Esophagus squamous epithelium (tissue), 5 donors: Measurements from ENCODE around the gene NDUFV3. TPM values are rescaled to one million over a fixed set of nuclear protein-coding genes. Genes with fewer than 3 reads are reported as not detected.
"Not testable (repeated sequence)": the region's sequence is repeated elsewhere in the genome, so short reads cannot be mapped to it uniquely, and the experiment has no call there.

Experiments used
- DNase-seq: peaks from one replicate; lab custom pipeline; 2025; lab: John Stamatoyannopoulos, UW
- H3K27ac ChIP-seq, 4 donors: fragments of 200-600 bp; sonication (generic); one replicate each; pipeline ENCODE4 v1.5.1; 2016 to 2019; ENCODE audit warnings: mild to moderate bottlenecking in 1 of 4
- H3K27me3 ChIP-seq, 4 donors: fragments of 200-600 bp; sonication (generic); 1 replicate in 3 of 4; 2 replicates in 1 of 4; pipeline versions ENCODE4 v1.5.1 to v1.6.0; 2017 to 2021; ENCODE audit warnings: antibody characterized with exemption in 1 of 4
- H3K36me3 ChIP-seq, 3 donors: fragments of 200-600 bp; sonication (generic); one replicate each; pipeline ENCODE4 v1.5.1; 2016 to 2019
- H3K4me1 ChIP-seq, 3 donors: fragments of 200-600 bp; sonication (generic); one replicate each; pipeline ENCODE4 v1.5.1; 2017 to 2019
- H3K4me3 ChIP-seq, 4 donors: fragments of 200-600 bp; sonication (generic); 1 replicate in 3 of 4; 2 replicates in 1 of 4; pipeline ENCODE4 v1.5.1; 2016 to 2019; ENCODE audit warnings: mild to moderate bottlenecking in 2 of 4, moderate library complexity in 1 of 4
- H3K9me3 ChIP-seq, 3 donors: fragments of 200-600 bp; sonication (generic); one replicate each; pipeline ENCODE4 v1.5.1; 2016 to 2019
- POLR2A ChIP-seq, 4 donors: fragments of 450-650 bp; IDR thresholded peaks; one replicate each; pipeline ENCODE4 v1.6.1; 2017; ENCODE audit warnings: antibody characterized with exemption in 4 of 4, mild to moderate bottlenecking in 4 of 4, moderate library complexity in 3 of 4
- WGBS, 2 donors: methylation state at CpG; one replicate each; pipeline ENCODE4 v1.1.5; 2018; 5-methylcytosine and 5-hydroxymethylcytosine counted together
- intact Hi-C: fragments of 100-400 bp; cut with DNase I; formaldehyde crosslinking; loops from one replicate; pipeline ENCODE4 v1.15.0; 2022
- total RNA-seq, 4 donors: library from RNA; depleted of rRNA; stranded (reverse); fragments of >200 nt; gene quantifications; one replicate each; pipeline ENCODE4 v1.1.0, GENCODE V29; 2016
- TF ChIP-seq, protein P1 (sequence below), 6 experiments: fragments of 450-650 bp in 4 of 6; fragments of 200-600 bp in 2 of 6; sonication (generic) in 2 of 6; IDR thresholded peaks; one replicate each; pipeline ENCODE4 v1.5.1; 2016 to 2019; ENCODE audit warnings: antibody characterized with exemption in 6 of 6, mild to moderate bottlenecking in 4 of 6, moderate library complexity in 4 of 6
- donor health status: DM: yes; HTN: yes; CAD: no.

The NDUFV3 gene
- total RNA-seq, 4 donors from 2014 or later, result 32.3 to 48.4 (median 38.0) TPM

DNA sequence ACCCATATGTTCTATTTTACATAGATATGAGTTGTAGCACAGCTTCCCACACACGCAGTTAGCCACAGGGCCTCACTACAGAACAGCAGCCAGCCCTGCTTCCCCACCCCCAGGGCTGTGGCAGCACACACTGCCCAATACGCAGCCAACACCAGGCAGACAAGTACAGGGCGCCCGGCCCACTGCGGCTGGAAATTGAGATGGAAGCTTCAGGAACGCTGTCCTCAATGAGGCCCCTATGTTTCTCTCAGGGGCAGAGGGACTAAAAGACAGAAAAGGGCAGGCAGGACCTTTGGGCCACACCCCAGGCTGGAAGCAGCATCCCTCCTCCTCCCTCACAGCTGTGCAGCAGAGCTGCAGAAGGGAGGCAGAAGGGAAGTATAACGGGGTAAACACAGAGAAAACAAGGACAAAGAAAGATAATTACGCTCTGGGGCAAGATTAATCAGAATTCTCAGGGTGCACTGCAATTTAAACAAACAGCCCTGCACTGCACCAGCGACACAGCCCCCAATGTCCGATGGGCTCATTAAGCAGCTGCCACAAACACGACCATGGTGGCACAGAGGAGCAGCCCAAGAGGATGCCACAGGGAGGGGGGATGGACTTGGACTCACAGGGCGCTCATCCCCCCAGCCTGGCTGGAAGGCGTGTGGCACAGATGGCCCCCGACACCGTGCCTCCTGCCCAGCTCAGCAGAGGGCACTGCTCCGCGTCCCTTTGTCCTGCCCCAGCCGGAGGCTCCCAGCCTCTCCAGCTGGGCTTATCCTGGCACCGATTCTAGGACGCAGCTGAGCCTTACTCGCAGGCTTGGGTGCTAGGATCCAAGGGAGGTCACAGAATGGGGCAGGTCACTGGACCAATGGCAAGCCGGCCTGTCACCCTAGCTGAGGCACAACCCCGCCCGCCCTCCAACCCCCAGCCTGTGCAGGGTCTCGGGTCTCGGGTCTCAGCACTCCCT lies 28.0 kb upstream of the NDUFV3 start:
- no peak overlapping the region for H3K4me3 ChIP-seq
- 85 to 90% methylated on average over 16 to 18 of the region's 26 CpGs for WGBS, 2 donors

DNA sequence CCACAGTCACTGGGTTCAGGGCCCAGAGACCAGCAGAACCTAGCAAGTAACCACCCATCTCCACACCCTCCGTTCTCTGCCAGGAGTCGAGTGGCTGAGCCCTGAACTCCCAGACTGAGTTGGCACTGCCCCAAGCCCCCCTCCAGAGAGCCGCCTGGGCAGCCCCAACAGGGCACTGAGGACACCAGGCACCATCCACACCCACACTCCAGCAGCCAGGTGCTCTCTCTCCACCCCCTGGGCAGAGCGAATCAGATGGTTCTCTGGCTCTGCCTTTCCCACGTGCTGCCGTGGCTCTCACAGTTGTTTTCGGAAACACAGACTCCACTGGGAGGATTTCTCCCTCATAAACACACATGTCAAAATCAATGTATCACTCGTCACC lies 27.3 kb upstream of the NDUFV3 start:
- no peaks in the 10 kb centered on the region for H3K9me3 ChIP-seq
- DNase-seq, result no peak
- WGBS, 2 donors, result 62 to 64% methylated on average over 4 to 6 of the region's 8 CpGs
- intact Hi-C loops, result no loop called here
- TF ChIP-seq, protein P1, sequence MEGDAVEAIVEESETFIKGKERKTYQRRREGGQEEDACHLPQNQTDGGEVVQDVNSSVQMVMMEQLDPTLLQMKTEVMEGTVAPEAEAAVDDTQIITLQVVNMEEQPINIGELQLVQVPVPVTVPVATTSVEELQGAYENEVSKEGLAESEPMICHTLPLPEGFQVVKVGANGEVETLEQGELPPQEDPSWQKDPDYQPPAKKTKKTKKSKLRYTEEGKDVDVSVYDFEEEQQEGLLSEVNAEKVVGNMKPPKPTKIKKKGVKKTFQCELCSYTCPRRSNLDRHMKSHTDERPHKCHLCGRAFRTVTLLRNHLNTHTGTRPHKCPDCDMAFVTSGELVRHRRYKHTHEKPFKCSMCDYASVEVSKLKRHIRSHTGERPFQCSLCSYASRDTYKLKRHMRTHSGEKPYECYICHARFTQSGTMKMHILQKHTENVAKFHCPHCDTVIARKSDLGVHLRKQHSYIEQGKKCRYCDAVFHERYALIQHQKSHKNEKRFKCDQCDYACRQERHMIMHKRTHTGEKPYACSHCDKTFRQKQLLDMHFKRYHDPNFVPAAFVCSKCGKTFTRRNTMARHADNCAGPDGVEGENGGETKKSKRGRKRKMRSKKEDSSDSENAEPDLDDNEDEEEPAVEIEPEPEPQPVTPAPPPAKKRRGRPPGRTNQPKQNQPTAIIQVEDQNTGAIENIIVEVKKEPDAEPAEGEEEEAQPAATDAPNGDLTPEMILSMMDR (IDR thresholded peaks at IDR 0.05), result no peak
- TF ChIP-seq POLR2A (IDR thresholded peaks at IDR 0.05), result no peak
- peaks cover 11 to 97% (median 26%) of the 10 kb centered on the region in 3 donors for H3K36me3 ChIP-seq
- H3K4me1 ChIP-seq, result peaks cover 0 to 14% (median 0%) of the 10 kb centered on the region in 3 donors
- no peaks in the 10 kb centered on the region for H3K27me3 ChIP-seq
- no peak overlapping the region for H3K27ac ChIP-seq
- H3K4me3 ChIP-seq, result no peak overlapping the region

More for the DNA sequence above, 28.0 kb upstream of the NDUFV3 start:
- intact Hi-C loops, result no loop called here
- peaks cover 11 to 97% (median 26%) of the 10 kb centered on the region in 3 donors for H3K36me3 ChIP-seq
- no peak overlapping the region for H3K27ac ChIP-seq
- no peaks in the 10 kb centered on the region for H3K9me3 ChIP-seq
- TF ChIP-seq POLR2A (IDR thresholded peaks at IDR 0.05), result no peak
- TF ChIP-seq, protein P1 (IDR thresholded peaks at IDR 0.05), result no peak
- no peak for DNase-seq
- H3K4me1 ChIP-seq, result peaks cover 0 to 14% (median 0%) of the 10 kb centered on the region in 3 donors
- H3K27me3 ChIP-seq, result no peaks in the 10 kb centered on the region

DNA sequence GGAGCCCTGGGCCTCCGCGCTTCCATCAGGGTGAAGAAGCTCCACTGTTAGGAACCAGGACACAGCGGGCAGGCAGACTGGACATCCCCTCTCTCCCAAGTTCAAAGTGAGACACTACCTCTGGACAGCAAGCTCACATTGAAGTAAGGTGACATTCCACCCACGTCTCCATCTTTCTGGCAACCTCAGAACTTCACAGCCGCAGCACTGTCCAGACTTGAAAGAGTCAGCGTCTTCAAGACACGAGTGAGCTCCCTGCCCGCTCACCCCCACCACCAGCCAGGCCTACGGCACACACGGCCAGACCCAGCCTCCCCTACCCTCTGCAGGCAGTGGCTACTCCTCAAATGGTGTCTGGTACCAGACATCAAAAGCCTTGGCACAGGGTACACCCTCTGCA lies 24.9 kb upstream of the NDUFV3 start:
- 83 to 85% methylated on average over 4 to 7 of the region's 10 CpGs for WGBS, 2 donors
- no peaks in the 10 kb centered on the region for H3K27me3 ChIP-seq
- H3K4me1 ChIP-seq, result peaks cover 0 to 2% (median 0%) of the 10 kb centered on the region in 3 donors
- H3K4me3 ChIP-seq, result no peak overlapping the region
- H3K9me3 ChIP-seq, result no peaks in the 10 kb centered on the region
- intact Hi-C loops, result no loop called here
- H3K27ac ChIP-seq, result no peak overlapping the region
- TF ChIP-seq POLR2A (IDR thresholded peaks at IDR 0.05), result no peak
- TF ChIP-seq, protein P1 (IDR thresholded peaks at IDR 0.05), result no peak
- DNase-seq, result no peak
- peaks cover 8 to 97% (median 30%) of the 10 kb centered on the region in 3 donors for H3K36me3 ChIP-seq

DNA sequence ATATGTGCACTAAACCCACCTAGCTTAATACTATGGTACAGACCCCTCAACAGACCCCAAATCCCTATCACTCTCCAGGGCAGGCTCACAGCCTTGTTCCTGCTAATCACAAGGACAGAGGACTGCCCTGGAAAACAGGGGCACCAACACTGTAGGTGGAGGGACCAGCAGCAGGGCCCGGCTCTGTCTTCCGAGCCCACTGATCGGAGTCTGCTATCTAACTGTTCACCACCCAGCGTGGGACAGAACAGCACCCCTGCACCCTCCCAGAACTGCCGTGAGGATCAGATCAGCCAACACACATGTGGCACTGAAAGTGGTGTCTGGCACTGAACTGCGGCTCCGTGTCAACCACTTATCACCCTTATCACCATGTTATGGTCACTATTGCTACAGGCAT lies 20.0 kb upstream of the NDUFV3 start:
- intact Hi-C loops, result no loop called here
- H3K27me3 ChIP-seq, result no peaks in the 10 kb centered on the region
- peaks cover 3 to 8% (median 3%) of the 10 kb centered on the region in 3 donors for H3K4me1 ChIP-seq
- WGBS, 2 donors, result 93% methylated on average over 4 of the region's 7 CpGs; no CpG with 5 or more reads in 1 of the 2 donors
- H3K4me3 ChIP-seq, result no peak overlapping the region
- no peak overlapping the region for H3K27ac ChIP-seq
- DNase-seq, result no peak
- H3K36me3 ChIP-seq, result peaks cover 5 to 85% (median 33%) of the 10 kb centered on the region in 3 donors
- TF ChIP-seq POLR2A (IDR thresholded peaks at IDR 0.05), result no peak
- TF ChIP-seq, protein P1 (IDR thresholded peaks at IDR 0.05), result no peak
- H3K9me3 ChIP-seq, result no peaks in the 10 kb centered on the region

DNA sequence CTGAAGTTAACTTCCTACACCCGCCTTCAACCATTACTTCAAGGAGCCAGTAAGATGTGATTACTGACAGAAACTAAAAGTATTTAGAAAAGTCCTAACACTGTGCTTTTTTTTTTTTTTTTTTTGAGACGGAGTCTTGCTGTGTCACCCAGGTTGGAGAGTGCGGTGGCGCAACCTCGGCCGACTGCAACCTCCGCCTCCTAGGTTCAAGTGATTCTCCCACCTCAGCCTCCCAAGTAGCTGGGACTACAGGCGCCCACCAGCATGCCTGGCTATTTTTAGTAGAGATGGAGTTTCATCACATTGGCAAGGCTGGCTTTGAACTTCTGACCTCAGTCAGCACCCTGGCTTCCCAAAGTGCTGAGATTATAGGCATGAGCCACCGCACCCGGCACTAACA lies 17.3 kb upstream of the NDUFV3 start:
- 95 to 97% methylated on average over 10 of the region's 10 CpGs for WGBS, 2 donors
- DNase-seq, H3K4me3 ChIP-seq, H3K27ac ChIP-seq, intact Hi-C loops, H3K9me3 ChIP-seq, H3K27me3 ChIP-seq: not testable (repeated sequence)
- peaks cover 0 to 58% (median 25%) of the 10 kb centered on the region in 3 donors for H3K36me3 ChIP-seq
- peaks cover 12 to 24% (median 14%) of the 10 kb centered on the region in 3 donors for H3K4me1 ChIP-seq
